Heart left ventricle (tissue), 16 donors: ENCODE data around the gene SBNO2. TPM values are rescaled to one million over a fixed set of nuclear protein-coding genes. Genes with fewer than 3 reads are reported as not detected.

ENCODE experiments used
- ATAC-seq, 4 donors: fragments of 200-7000 bp; cut with Tn5 transposase; one replicate each; pipeline ENCODE4 v1.9.1; 2020 to 2022; ENCODE audit warnings: moderate library complexity in 4 of 4, mild to moderate bottlenecking in 3 of 4, moderate number of reproducible peaks in 1 of 4
- DNase-seq, 5 donors: peaks; one replicate each; pipeline ENCODE4 v3.0.0-alpha.2; 2020
- H3K27ac ChIP-seq, 12 donors: fragments of 200-600 bp; sonication (generic) in 4 of 12; one replicate each; pipeline versions ENCODE4 v1.5.0 to v1.8.0; 2016 to 2022; ENCODE audit warnings: mild to moderate bottlenecking in 2 of 12
- H3K27me3 ChIP-seq, 9 donors: fragments of 200-600 bp; sonication (generic) in 2 of 9; one replicate each; pipeline versions ENCODE4 v1.5.1 to v1.8.0; 2016 to 2022; ENCODE audit warnings: mild to moderate bottlenecking in 3 of 9
- H3K36me3 ChIP-seq, 9 donors: fragments of 200-600 bp; sonication (generic) in 2 of 9; one replicate each; pipeline versions ENCODE4 v1.5.0 to v1.8.0; 2018 to 2022; ENCODE audit warnings: mild to moderate bottlenecking in 2 of 9
- H3K4me1 ChIP-seq, 12 donors: fragments of 200-600 bp; sonication (generic) in 4 of 12; one replicate each; pipeline versions ENCODE4 v1.5.0 to v1.8.0; 2016 to 2022; ENCODE audit warnings: mild to moderate bottlenecking in 3 of 12
- H3K4me3 ChIP-seq, 12 donors: fragments of 200-600 bp; sonication (generic) in 4 of 12; one replicate each; pipeline versions ENCODE4 v1.5.0 to v1.8.0; 2017 to 2022; ENCODE audit warnings: mild to moderate bottlenecking in 9 of 12, moderate library complexity in 4 of 12
- H3K9me3 ChIP-seq, 12 donors: fragments of 200-600 bp; sonication (generic) in 4 of 12; one replicate each; pipeline versions ENCODE4 v1.5.0 to v1.8.0; 2016 to 2022; ENCODE audit warnings: mild to moderate bottlenecking in 1 of 12
- POLR2A ChIP-seq, 2 donors: fragments of 450-650 bp; IDR thresholded peaks; one replicate each; pipeline ENCODE4 v1.6.1; 2017; ENCODE audit warnings: antibody characterized with exemption in 2 of 2, mild to moderate bottlenecking in 2 of 2, moderate library complexity in 2 of 2
- WGBS, 4 donors: extraction: QIAGEN DNeasy Blood & Tissue Kit in 2 of 4; methylation state at CpG; one replicate each; pipeline versions ENCODE4 v1.1.5 to v1.1.7; 2013 to 2018; 5-methylcytosine and 5-hydroxymethylcytosine counted together
- intact Hi-C, 10 donors: fragments of 100-400 bp; cut with DNase I; formaldehyde crosslinking; loops; one replicate each; pipeline versions ENCODE4 v1.11.1 to v1.14.2; 2022
- polyA plus RNA-seq, 2 donors: library from polyadenylated mRNA; stranded (reverse); fragments of 200-250 nt; gene quantifications; one replicate each; pipeline ENCODE4 v1.2.3, GENCODE V29; 2013
- total RNA-seq, 9 donors: library from RNA; depleted of rRNA in 2 of 9; stranded (reverse); fragments of >200 nt in 2 of 9; fragmentation: NEBNext Ultra II Directional in 3 of 9; extraction: Animal tissue kit (Norgen Biotek cat#: 25700) in 3 of 9; gene quantifications; one replicate each; pipeline versions ENCODE4 v1.1.0 to v1.2.4, GENCODE V29; 2016 to 2023
- TF ChIP-seq, protein P1 (sequence below), 12 donors: fragments of 200-600 bp; sonication (generic) in 4 of 12; IDR thresholded peaks; one replicate each; pipeline versions ENCODE4 v1.5.0 to v1.8.0; 2018 to 2022; ENCODE audit warnings: antibody characterized with exemption in 12 of 12, mild to moderate bottlenecking in 5 of 12
- donor health status: ischemic (EF 13 %, LVEDD 7.1; RV severe dilation, severe dysfunction).
- donor health status: healthy with polysubstance abuse.
- donor health status: DM: no; HTN: yes; CAD: no.
- donor health status: DM: no; HTN: no; CAD: no.
- donor health status: ischemic (EF 25% LVEDD 6.9; RV normal size, moderate dysfunction).
- donor health status: ischemic (EF 25% LVEDD 5.7; RV mildly dilated, moderate dysfunction).
- donor health status: healthy.
- donor health status: DM: yes; HTN: yes; CAD: no.
- donor health status: ischemic (EF 35%, LVEDD 5.7; RV mildly dilated, moderate dysfunction).
- donor health status: nonischemic (EF 11% LVEDD 7.7; RV severe dilation, severe dysfunction).
- donor health status: DM: yes; HTN: yes; CAD: no.
- donor health status: PGD.
- donor health status: ischemic (EF 29% LVEDD 5.4; RV normal size, mild dysfunction).
- donor health status: nonischemic (EF 23%, LVEDD 6.1; RV moderate dilation, normal function).

The SBNO2 gene
- total and polyA plus RNA-seq, 11 donors: 9.9 to 78.9 (median 18.7) TPM

DNA sequence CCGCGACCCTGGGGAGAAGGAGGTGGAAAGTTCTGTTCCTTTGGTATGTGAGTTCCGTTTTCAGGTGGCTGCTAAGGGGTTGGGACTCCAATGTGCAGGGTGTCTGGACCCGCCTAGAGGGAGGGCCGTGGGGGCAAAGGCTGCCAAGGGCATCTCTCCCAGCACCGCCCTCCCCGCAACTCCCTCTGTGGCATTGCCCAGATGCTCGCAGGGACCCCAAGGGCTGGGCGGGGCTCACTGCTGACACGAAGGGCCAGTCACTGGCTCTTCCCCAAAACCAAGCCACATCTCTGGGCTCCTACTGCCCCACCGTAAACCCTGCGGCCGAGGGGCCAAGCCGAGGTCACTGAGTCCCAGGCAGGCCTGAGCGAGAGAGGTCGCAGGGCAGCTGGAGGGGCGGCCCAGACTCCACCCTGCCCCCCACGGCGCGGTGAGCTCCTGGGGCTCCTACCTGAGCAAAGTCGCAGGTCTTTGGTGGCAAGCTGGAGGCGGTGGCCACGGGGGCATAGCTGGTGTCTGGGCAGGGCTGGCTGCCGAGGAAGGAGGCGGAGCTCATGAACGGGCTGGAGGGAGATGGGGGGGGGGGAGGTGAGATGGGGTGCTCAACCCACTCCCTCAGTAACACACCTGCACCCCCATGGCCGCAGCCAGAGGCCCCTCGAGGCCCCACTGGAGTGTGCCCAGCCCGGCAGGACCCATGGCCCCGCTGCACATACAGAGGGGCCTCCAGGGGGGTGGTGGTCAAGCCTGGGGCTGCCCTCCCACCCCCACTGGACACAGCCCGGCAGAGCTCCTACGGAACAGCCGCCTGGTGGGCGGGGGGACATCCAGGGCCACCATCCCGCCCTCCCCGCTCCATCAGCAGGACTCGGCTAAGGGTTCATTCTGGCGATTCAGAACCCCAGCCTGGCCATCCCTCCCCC, 26.9 kb downstream of the SBNO2 start:
- intact Hi-C loops: no loop called here
- Histone ChIP-seq H3K9me3 (no peaks in the 10 kb centered on the region), H3K27ac (no peak overlapping the region), H3K36me3 (peaks cover 0 to 71% (median 27%) of the 10 kb centered on the region in 9 donors), H3K27me3 (no peaks in the 10 kb centered on the region), H3K4me3 (no peak overlapping the region), H3K4me1 (peaks cover 9 to 21% (median 17%) of the 10 kb centered on the region in 12 donors)
- DNase-seq (no peak), ATAC-seq (no peak)
- no peak for TF ChIP-seq POLR2A (IDR thresholded peaks at IDR 0.05)
- TF ChIP-seq, protein P1, sequence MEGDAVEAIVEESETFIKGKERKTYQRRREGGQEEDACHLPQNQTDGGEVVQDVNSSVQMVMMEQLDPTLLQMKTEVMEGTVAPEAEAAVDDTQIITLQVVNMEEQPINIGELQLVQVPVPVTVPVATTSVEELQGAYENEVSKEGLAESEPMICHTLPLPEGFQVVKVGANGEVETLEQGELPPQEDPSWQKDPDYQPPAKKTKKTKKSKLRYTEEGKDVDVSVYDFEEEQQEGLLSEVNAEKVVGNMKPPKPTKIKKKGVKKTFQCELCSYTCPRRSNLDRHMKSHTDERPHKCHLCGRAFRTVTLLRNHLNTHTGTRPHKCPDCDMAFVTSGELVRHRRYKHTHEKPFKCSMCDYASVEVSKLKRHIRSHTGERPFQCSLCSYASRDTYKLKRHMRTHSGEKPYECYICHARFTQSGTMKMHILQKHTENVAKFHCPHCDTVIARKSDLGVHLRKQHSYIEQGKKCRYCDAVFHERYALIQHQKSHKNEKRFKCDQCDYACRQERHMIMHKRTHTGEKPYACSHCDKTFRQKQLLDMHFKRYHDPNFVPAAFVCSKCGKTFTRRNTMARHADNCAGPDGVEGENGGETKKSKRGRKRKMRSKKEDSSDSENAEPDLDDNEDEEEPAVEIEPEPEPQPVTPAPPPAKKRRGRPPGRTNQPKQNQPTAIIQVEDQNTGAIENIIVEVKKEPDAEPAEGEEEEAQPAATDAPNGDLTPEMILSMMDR (IDR thresholded peaks at IDR 0.05): no peak
- WGBS, 4 donors: 89 to 93% (median 91%) methylated on average over 17 to 38 of the region's 38 CpGs

DNA sequence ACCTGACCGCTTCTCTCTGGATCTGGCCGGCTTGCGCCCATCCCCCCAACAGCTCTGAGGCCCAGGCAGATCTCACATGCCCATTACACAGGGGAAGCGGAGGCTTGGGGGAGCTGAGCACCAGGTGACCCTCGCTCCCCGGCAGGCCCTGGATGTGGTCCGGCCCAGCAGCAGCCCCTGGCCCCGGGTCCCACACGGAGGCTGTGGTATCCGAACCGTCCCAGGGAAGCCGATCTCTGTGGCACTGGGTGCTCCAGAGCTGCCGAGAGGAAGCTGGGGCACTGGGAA, 27.7 kb downstream of the SBNO2 start:
- DNase-seq: no peak
- Histone ChIP-seq H3K36me3 (peaks cover 0 to 64% (median 27%) of the 10 kb centered on the region in 9 donors), H3K9me3 (no peaks in the 10 kb centered on the region), H3K27ac (no peak overlapping the region), H3K4me3 (no peak overlapping the region), H3K4me1 (peaks cover 2 to 16% (median 9%) of the 10 kb centered on the region in 12 donors), H3K27me3 (no peaks in the 10 kb centered on the region)
- ATAC-seq: no peak
- WGBS, 4 donors: 93 to 96% (median 93%) methylated on average over 8 to 13 of the region's 13 CpGs
- intact Hi-C loops: no loop called here
- no peak for TF ChIP-seq POLR2A (IDR thresholded peaks at IDR 0.05)
- TF ChIP-seq, protein P1 (IDR thresholded peaks at IDR 0.05): no peak

DNA sequence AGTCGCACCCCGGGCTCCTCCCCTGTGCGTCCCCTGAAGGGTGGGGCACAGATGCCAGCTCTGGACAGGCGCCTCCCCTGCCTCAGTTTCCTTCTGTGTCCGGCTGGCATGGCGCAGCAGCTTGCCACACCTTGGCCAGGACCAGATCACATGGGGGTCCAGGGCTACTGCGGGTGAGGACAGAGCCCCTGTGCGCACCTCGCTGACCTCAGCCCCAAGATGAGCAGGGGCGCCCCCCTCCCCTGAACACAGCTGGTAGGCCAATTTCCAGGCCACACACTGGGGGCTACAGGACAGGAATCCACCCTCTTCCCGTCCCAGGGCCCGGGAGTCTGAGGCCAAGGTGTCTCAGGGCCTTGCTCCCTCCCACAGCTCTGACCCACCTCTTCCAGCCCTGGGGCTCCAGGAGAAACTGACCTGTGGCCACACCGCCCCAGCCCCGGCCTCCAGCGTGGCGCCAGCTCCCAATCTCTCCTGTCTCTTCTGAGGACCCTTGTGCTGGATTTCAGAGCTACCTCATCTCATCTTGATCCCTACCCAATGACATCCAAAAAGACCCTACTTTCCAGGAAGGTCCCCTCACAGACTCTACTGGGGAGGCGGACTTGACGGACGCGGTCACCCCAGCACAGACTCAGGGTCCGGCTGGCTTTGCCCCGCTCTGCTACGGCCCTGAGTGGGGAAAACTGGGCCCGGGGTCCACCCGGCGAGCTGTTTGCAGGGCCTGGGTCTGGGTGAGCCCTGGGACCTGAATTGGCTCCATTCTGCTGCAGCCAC, 28.2 kb downstream of the SBNO2 start:
- intact Hi-C loops: no loop called here
- Histone ChIP-seq H3K27ac (no peak overlapping the region), H3K4me3 (no peak overlapping the region), H3K4me1 (peaks cover 0 to 16% (median 4%) of the 10 kb centered on the region in 12 donors), H3K9me3 (no peaks in the 10 kb centered on the region), H3K27me3 (no peaks in the 10 kb centered on the region), H3K36me3 (peaks cover 0 to 61% (median 27%) of the 10 kb centered on the region in 9 donors)
- ATAC-seq (no peak), DNase-seq (no peak)
- WGBS, 4 donors: 95 to 97% (median 95%) methylated on average over 19 to 26 of the region's 26 CpGs
- TF ChIP-seq POLR2A (IDR thresholded peaks at IDR 0.05): no peak
- TF ChIP-seq, protein P1 (IDR thresholded peaks at IDR 0.05): no peak

DNA sequence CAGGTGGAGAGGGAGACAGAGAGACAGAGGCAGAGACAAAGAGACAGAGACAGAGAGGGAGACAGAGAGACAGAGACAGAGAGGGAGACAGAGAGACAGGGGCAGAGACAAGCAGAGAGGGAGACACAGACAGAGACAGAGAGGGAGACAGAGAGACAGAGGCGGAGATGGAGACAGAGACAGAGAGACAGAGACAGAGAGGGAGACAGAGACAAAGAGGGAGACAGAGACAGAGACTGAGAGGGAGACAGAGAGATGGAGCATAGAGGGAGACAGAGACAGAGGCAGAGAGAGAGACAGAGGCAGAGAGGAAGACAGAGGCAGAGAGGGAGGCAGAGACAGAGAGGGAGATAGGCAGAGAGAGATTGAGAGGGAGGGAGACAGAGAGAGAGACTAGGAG, 29.3 kb downstream of the SBNO2 start:
- ATAC-seq (no peak), DNase-seq (no peak)
- 80 to 100% (median 96%) methylated on average over 1 of the region's 1 CpG for WGBS, 4 donors
- Histone ChIP-seq H3K27me3 (no peaks in the 10 kb centered on the region), H3K36me3 (peaks cover 0 to 57% (median 27%) of the 10 kb centered on the region in 9 donors), H3K4me1 (peaks cover 0 to 8% (median 0%) of the 10 kb centered on the region in 12 donors), H3K9me3 (no peaks in the 10 kb centered on the region), H3K4me3 (no peak overlapping the region), H3K27ac (no peak overlapping the region)
- intact Hi-C loops: no loop called here
- no peak for TF ChIP-seq POLR2A (IDR thresholded peaks at IDR 0.05)
